IMR-90 (cell line): ENCODE measurements around the gene VAMP5. TPM values are rescaled to one million over a fixed set of nuclear protein-coding genes. Genes with fewer than 3 reads are reported as not detected.
"Not testable (repeated sequence)": the region's sequence is repeated elsewhere in the genome, so short reads cannot be mapped to it uniquely, and the experiment has no call there.

Experiments used
- ATAC-seq: fragments of 200-7000 bp; cut with Tn5 transposase; 2 replicates; pipeline ENCODE4 v1.9.1; 2020; ENCODE audit warnings: low read depth, mild to moderate bottlenecking, moderate library complexity
- BruUV-seq: library from RNA; stranded (reverse); fragments of 400-500 nt; replicated peaks from 2 replicates; lab custom pipeline; 2021; lab: Mats Ljungman, UMichigan
- CTCF ChIA-PET: fragments of 300-600 bp; formaldehyde crosslinking; extraction: SDS; loops from one replicate; lab custom pipeline; 2021; ENCODE audit warnings: antibody characterized with exemption; lab: Yijun Ruan, JAX
- POLR2A ChIA-PET: fragments of 300-600 bp; sonication (Branson Sonifier 250); formaldehyde crosslinking; loops from one replicate; lab custom pipeline; 2022; ENCODE audit warnings: antibody characterized with exemption; ENCODE audit not compliant: unreplicated experiment; lab: Charles Lee
- DNase-seq: peaks from one replicate; pipeline ENCODE4 v3.0.0; 2013
- H2AFZ ChIP-seq: replicated peaks from 2 replicates; pipeline ENCODE3; 2013; ENCODE audit warnings: low read length, mild to moderate bottlenecking; ENCODE audit not compliant: poor library complexity
- H2AK5ac ChIP-seq: 2 replicates; pipeline ENCODE4 v1.6.1; 2013; ENCODE audit warnings: low read depth, low read length, inconsistent platforms
- H2AK9ac ChIP-seq: replicated peaks from 2 replicates; pipeline ENCODE3; 2013; ENCODE audit warnings: mild to moderate bottlenecking, low read depth, low read length, moderate library complexity; ENCODE audit not compliant: poor library complexity
- H2BK120ac ChIP-seq: 2 replicates; pipeline ENCODE4 v1.6.1; 2013; ENCODE audit warnings: low read depth, low read length, inconsistent platforms
- H2BK15ac ChIP-seq: 3 replicates; pipeline ENCODE4 v1.6.1; 2013; ENCODE audit warnings: low read depth, low read length, inconsistent platforms
- H2BK20ac ChIP-seq: 2 replicates; pipeline ENCODE4 v1.6.1; 2013; ENCODE audit warnings: low read depth, mild to moderate bottlenecking, inconsistent platforms, low read length, moderate library complexity
- H2BK5ac ChIP-seq: 2 replicates; pipeline ENCODE4 v1.6.1; 2013; ENCODE audit warnings: mild to moderate bottlenecking, low read depth, low read length, inconsistent platforms; ENCODE audit not compliant: poor library complexity, severe bottlenecking
- H3K14ac ChIP-seq: replicated peaks from 2 replicates; pipeline ENCODE4 v1.6.1; 2013; ENCODE audit warnings: low read depth, low read length, inconsistent platforms
- H3K18ac ChIP-seq: 2 replicates; pipeline ENCODE4 v1.6.1; 2013; ENCODE audit warnings: low read depth, low read length, control low read depth
- H3K23ac ChIP-seq: 2 replicates; pipeline ENCODE4 v1.6.1; 2013; ENCODE audit warnings: low read depth, low read length, inconsistent platforms
- H3K27ac ChIP-seq: 2 replicates; pipeline ENCODE4 v1.5.1; 2013; ENCODE audit warnings: mild to moderate bottlenecking, control low read depth, low read length; ENCODE audit not compliant: insufficient read depth
- H3K27me3 ChIP-seq: 2 replicates; pipeline ENCODE4 v1.6.1; 2013; ENCODE audit warnings: low read length; ENCODE audit not compliant: control insufficient read depth, insufficient read depth
- H3K36me3 ChIP-seq: 2 replicates; pipeline ENCODE4 v1.6.1; 2013; ENCODE audit warnings: low read length, mixed read lengths; ENCODE audit not compliant: control insufficient read depth, insufficient read depth
- H3K4ac ChIP-seq: 2 replicates; pipeline ENCODE4 v1.6.1; 2013; ENCODE audit warnings: low read depth, low read length, inconsistent platforms
- H3K4me1 ChIP-seq: 2 replicates; pipeline ENCODE4 v1.6.1; 2013; ENCODE audit warnings: low read length, mixed read lengths; ENCODE audit not compliant: control insufficient read depth, insufficient read depth
- H3K4me2 ChIP-seq: 2 replicates; pipeline ENCODE4 v1.6.1; 2013; ENCODE audit warnings: low read depth, mild to moderate bottlenecking, control low read depth, low read length, moderate library complexity
- H3K4me3 ChIP-seq: 2 replicates; pipeline ENCODE4 v1.5.1; 2013; ENCODE audit warnings: low read depth, mild to moderate bottlenecking, control low read depth, low read length, moderate library complexity; ENCODE audit not compliant: insufficient read depth
- H3K56ac ChIP-seq: 2 replicates; pipeline ENCODE4 v1.6.1; 2013; ENCODE audit warnings: low read length, inconsistent platforms; ENCODE audit not compliant: insufficient read depth; ENCODE audit errors: extremely low read depth
- H3K79me1 ChIP-seq, 2 experiments: 2 replicates each; pipeline ENCODE4 v1.6.1; 2013; ENCODE audit warnings: low read length in 2 of 2, inconsistent platforms in 1 of 2, low read depth in 1 of 2
- H3K9ac ChIP-seq: 2 replicates; pipeline ENCODE4 v1.6.1; 2013; ENCODE audit warnings: low read depth, low read length, control low read depth
- H3K9me1 ChIP-seq: 2 replicates; pipeline ENCODE4 v1.6.1; 2013; ENCODE audit warnings: low read length, inconsistent platforms; ENCODE audit not compliant: insufficient read depth
- H3K9me3 ChIP-seq: 2 replicates; pipeline ENCODE4 v1.6.1; 2013; ENCODE audit warnings: low read length; ENCODE audit not compliant: control insufficient read depth, insufficient read depth
- H4K20me1 ChIP-seq: 2 replicates; pipeline ENCODE4 v1.6.1; 2013; ENCODE audit warnings: low read length, inconsistent platforms; ENCODE audit not compliant: insufficient read depth
- H4K5ac ChIP-seq: 2 replicates; pipeline ENCODE4 v1.6.1; 2013; ENCODE audit warnings: mild to moderate bottlenecking, low read depth, low read length, control low read depth
- H4K8ac ChIP-seq, 2 experiments: 2 replicates each; pipeline ENCODE4 v1.6.1; 2013; ENCODE audit warnings: low read depth in 2 of 2, low read length in 2 of 2, control low read depth in 1 of 2, inconsistent platforms in 1 of 2
- H4K91ac ChIP-seq: 2 replicates; pipeline ENCODE4 v1.6.1; 2013; ENCODE audit warnings: low read depth, low read length, inconsistent platforms; ENCODE audit not compliant: insufficient read depth
- WGBS, 2 experiments: methylation state at CpG; one replicate each; pipeline versions ENCODE4 v1.1.5 to v1.1.7; 2013; ENCODE audit warnings: missing lambda C conversion rate in 2 of 2; ENCODE audit not compliant: insufficient read length in 1 of 2; ENCODE audit errors: extremely low coverage in 2 of 2; 5-methylcytosine and 5-hydroxymethylcytosine counted together
- dilution Hi-C: fragments of 300-500 bp; cut with HindIII; formaldehyde crosslinking; loops from one replicate; pipeline ENCODE4 v1.14.3; 2018; ENCODE audit warnings: low sequenced_read_pairs; ENCODE audit not compliant: unreplicated experiment
- in situ Hi-C: fragments of 300-500 bp; cut with MboI; formaldehyde crosslinking; loops from 3 replicates; pipeline ENCODE4 v1.14.3; 2019; ENCODE audit warnings: low sequenced_read_pairs, inconsistent platforms, mixed read lengths
- intact Hi-C: fragments of 100-400 bp; cut with micrococcal nuclease; formaldehyde crosslinking; loops from 2 replicates; pipeline ENCODE4 v1.10.0; 2022
- polyA plus RNA-seq, 3 experiments: library from polyadenylated mRNA; depleted of rRNA; stranded (reverse); fragments of >200 nt; gene quantifications; 2 replicates each; pipeline ENCODE4 v1.2.3, GENCODE V29; 2012; ENCODE audit warnings: low replicate concordance in 1 of 3
- total RNA-seq: library from RNA; depleted of rRNA; stranded (reverse); fragments of >200 nt; gene quantifications from 2 replicates; pipeline ENCODE4 v1.2.3, GENCODE V29; 2012

Gene VAMP5
- total and polyA plus RNA-seq, 2 of the 4 experiments (the other 2 are of a cell fraction), result 13.8 to 103 TPM

DNA sequence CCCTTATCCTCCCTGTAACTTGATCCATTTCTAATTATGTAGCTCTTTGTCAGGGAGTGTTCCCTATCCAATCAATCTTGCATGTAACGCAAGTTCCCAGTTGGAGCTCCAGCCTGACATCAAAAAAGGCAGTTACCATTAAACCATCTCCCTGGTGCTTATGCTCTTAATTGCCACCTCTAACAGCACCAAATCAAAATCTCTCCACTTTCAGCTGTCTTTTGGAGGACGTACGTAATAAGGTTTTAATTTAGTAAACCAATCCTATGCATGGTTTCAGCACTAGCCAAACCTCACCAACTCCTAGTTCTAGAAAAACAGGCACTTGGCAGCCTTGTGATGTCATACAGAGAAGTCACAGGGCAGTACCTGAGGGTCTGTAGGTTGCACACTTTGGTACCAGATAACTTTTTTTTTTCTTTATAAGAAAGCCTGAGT lies 40.0 kb upstream of the VAMP5 start:
- H2BK120ac ChIP-seq, H3K9me3 ChIP-seq, H2AFZ ChIP-seq, ATAC-seq, intact Hi-C loops, H3K9me1 ChIP-seq, H2BK15ac ChIP-seq, H3K4ac ChIP-seq, BruUV-seq, H3K4me3 ChIP-seq, H3K14ac ChIP-seq, H2AK5ac ChIP-seq, H2AK9ac ChIP-seq, H3K18ac ChIP-seq, H3K27me3 ChIP-seq, H4K91ac ChIP-seq, H3K4me1 ChIP-seq, H3K56ac ChIP-seq, H3K23ac ChIP-seq, dilution Hi-C loops, H4K5ac ChIP-seq, in situ Hi-C loops, CTCF ChIA-PET, DNase-seq, H2BK20ac ChIP-seq: not testable (repeated sequence)
- WGBS, 2 experiments, result 100% methylated on average over 3 of the region's 3 CpGs; no CpG with 5 or more reads in 1 of the 2 experiments
- Histone ChIP-seq H4K20me1 (peaks cover 72% of the 10 kb centered on the region), H3K9ac (peak overlapping the region; percentile 27; the same call in 1 of the 2 replicates), H3K36me3 (peaks cover 36% of the 10 kb centered on the region), H2BK5ac (peak overlapping the region; percentile 75), H3K79me1 (peaks cover 7 to 47% of the 10 kb centered on the region in 2 experiments), H3K4me2 (0 out of 2 replicates have a peak overlapping the region, but pooled peaks have one; percentile 30), H4K8ac (peak overlapping the region in 1 of 2 experiments; percentile 35; a peak in 1 of 4 replicates), H3K27ac (peak overlapping the region; percentile 39; the same call in 1 of the 2 replicates)
- POLR2A ChIA-PET, result interaction anchor here (0.6 kb wide), 2 partner anchors 93 to 231 kb away, joined by 3 to 4 read pairs; no protein-coding TSS in a partner anchor

DNA sequence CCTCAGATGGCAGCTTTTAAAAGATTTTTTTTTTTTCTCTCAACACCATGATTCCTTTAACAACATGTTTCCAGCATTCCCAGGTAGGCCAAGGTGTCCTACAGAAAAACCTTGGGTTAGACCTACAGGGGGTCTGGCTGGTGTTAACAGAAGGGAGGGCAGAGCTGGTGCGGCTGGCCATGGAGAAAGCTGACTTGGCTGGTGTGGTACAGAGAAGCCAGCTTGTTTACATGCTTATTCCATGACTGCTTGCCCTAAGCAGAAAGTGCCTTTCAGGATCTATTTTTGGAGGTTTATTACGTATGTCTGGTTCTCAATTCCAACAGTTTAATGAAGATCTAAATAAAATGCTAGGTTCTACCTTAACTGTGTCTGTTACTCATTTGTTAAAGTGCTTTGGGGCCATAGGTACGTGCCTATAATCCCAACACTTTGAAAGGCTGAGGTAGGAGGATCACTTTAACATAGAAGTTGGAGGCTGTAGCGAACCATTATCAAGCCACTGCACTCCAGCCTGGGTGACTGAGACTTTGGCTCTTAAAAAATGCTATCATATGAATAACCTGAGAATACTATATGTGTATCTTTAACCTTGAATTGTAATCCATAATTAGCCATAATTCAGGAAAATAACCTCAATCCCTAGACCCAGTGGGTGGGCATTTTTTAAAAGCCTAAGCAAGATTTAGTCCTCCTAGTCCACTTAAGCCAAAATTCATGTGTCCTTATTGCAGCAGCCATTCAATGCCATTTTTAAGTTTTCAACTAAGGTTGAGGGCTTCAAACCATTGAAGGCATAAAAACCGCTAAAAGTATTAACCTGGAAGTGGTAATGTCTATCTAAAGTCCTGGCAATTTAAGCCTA lies 39.1 kb upstream of the VAMP5 start:
- H2BK120ac ChIP-seq, H4K5ac ChIP-seq, H3K56ac ChIP-seq, H2BK20ac ChIP-seq, DNase-seq, intact Hi-C loops, H3K18ac ChIP-seq, dilution Hi-C loops, H3K27me3 ChIP-seq, H2AFZ ChIP-seq, H2BK15ac ChIP-seq, BruUV-seq, H2AK5ac ChIP-seq, in situ Hi-C loops, H3K23ac ChIP-seq, H3K4me2 ChIP-seq, H2AK9ac ChIP-seq, H3K14ac ChIP-seq, H4K8ac ChIP-seq, H3K9me3 ChIP-seq, H3K4me3 ChIP-seq, H3K27ac ChIP-seq, H4K91ac ChIP-seq, H3K9ac ChIP-seq: not testable (repeated sequence)
- H3K36me3 ChIP-seq, result peaks cover 36% of the 10 kb centered on the region
- WGBS, 2 experiments, result 80% methylated on average over 1 of the region's 5 CpGs; no CpG with 5 or more reads in 1 of the 2 experiments
- H3K4ac ChIP-seq, result 0 out of 2 replicates have a peak overlapping the region, but pooled peaks have one; percentile 16
- H3K4me1 ChIP-seq, result peaks cover 12% of the 10 kb centered on the region
- ChIA-PET CTCF (interaction anchor here (0.7 kb wide), 1 partner anchor 217 kb away, joined by 3 read pairs; no protein-coding TSS in a partner anchor), POLR2A (interaction anchor here (0.6 to 1.1 kb wide), 7 partner anchors 8 to 232 kb away, joined by 3 to 4 read pairs (median 3); no protein-coding TSS in a partner anchor)
- peaks cover 11% of the 10 kb centered on the region; the same call in 1 of the 2 replicates for H3K9me1 ChIP-seq
- H4K20me1 ChIP-seq, result peaks cover 64% of the 10 kb centered on the region
- H2BK5ac ChIP-seq, result peak overlapping the region; percentile 63
- ATAC-seq, result peak; percentile 2; the same call in 1 of the 2 replicates
- H3K79me1 ChIP-seq, result peaks cover 7 to 47% of the 10 kb centered on the region in 2 experiments
